Activated CD8-positive, alpha-beta T cell treated with anti-CD3 and anti-CD28 coated beads for 36 hours (primary cell): ENCODE results near the gene AGPAT3. TPM values are rescaled to one million over a fixed set of nuclear protein-coding genes. Genes with fewer than 3 reads are reported as not detected.

ENCODE experiments used
- ATAC-seq: fragments of 200-7000 bp; cut with Tn5 transposase; one replicate; pipeline ENCODE4 v1.10.0; 2021; ENCODE audit warnings: mild to moderate bottlenecking, moderate library complexity
- CTCF ChIA-PET: fragments of 350-600 bp; sonication (Branson Sonifier 250); formaldehyde crosslinking; loops from one replicate; lab custom pipeline; 2021; ENCODE audit warnings: antibody characterized with exemption; lab: Charles Lee
- POLR2A ChIA-PET: fragments of 350-600 bp; sonication (Branson Sonifier 250); formaldehyde crosslinking; loops from one replicate; lab custom pipeline; 2021; ENCODE audit warnings: antibody characterized with exemption; lab: Charles Lee
- DNase-seq: peaks from one replicate; pipeline ENCODE4 v3.0.0-alpha.2; 2020
- H3K27ac Mint-ChIP-seq: one replicate; pipeline ENCODE4 v1.8.0; 2021; ENCODE audit warnings: mild to moderate bottlenecking, mixed read lengths
- H3K27me3 Mint-ChIP-seq: one replicate; pipeline ENCODE4 v1.8.0; 2021; ENCODE audit warnings: mixed read lengths
- H3K36me3 Mint-ChIP-seq: one replicate; pipeline ENCODE4 v1.8.0; 2021; ENCODE audit warnings: low read depth, mixed read lengths
- H3K4me1 Mint-ChIP-seq: one replicate; pipeline ENCODE4 v1.8.0; 2021; ENCODE audit warnings: low read depth, mixed read lengths
- H3K4me3 Mint-ChIP-seq: one replicate; pipeline ENCODE4 v1.8.0; 2021; ENCODE audit warnings: mild to moderate bottlenecking, moderate library complexity, mixed read lengths
- H3K9me3 Mint-ChIP-seq: one replicate; pipeline ENCODE4 v1.8.0; 2021; ENCODE audit warnings: mixed read lengths
- CTCF ChIP-seq: fragments of 200-600 bp; IDR thresholded peaks from one replicate; pipeline ENCODE4 v1.8.0; 2022; ENCODE audit warnings: antibody characterized with exemption, mild to moderate bottlenecking
- intact Hi-C: fragments of 100-400 bp; cut with micrococcal nuclease; formaldehyde crosslinking; loops from one replicate; pipeline ENCODE4 v1.10.0; 2022
- total RNA-seq, 2 experiments: library from RNA; stranded (reverse); gene quantifications; one replicate each; pipeline ENCODE4 v1.2.3, GENCODE V29; 2021

AGPAT3 gene
- total RNA-seq, 2 experiments from 2014 or later: 59.3 to 62.2 TPM

- Mint-ChIP-seq H3K9me3 (peaks cover 4% of the 10 kb centered on the region), H3K36me3 (no peaks in the 10 kb centered on the region), H3K4me1 (peaks cover 2% of the 10 kb centered on the region), H3K27me3 (peaks cover 5% of the 10 kb centered on the region), H3K27ac (no peak overlapping the region), H3K4me3 (no peak overlapping the region)
- ChIA-PET POLR2A (interaction anchor here (1.0 to 1.4 kb wide), 2 partner anchors 40 to 69 kb away, joined by 3 to 4 read pairs; no protein-coding TSS in a partner anchor), CTCF (interaction anchor here (1.1 kb wide), 1 partner anchor 9 kb away, joined by 4 read pairs; no protein-coding TSS in a partner anchor)
- intact Hi-C loops: no loop called here
- no peak for ATAC-seq
- DNase-seq: no peak
- no peak for TF ChIP-seq CTCF
Observed at GRCh38 chr21:43848771-43849170, 16.3 kb upstream of the AGPAT3 start.

GRCh38 chr21:43849532-43850299 is 15.3 kb upstream of the AGPAT3 start:
- Mint-ChIP-seq H3K36me3 (no peaks in the 10 kb centered on the region), H3K4me1 (peaks cover 8% of the 10 kb centered on the region), H3K9me3 (peaks cover 4% of the 10 kb centered on the region), H3K27me3 (peaks cover 5% of the 10 kb centered on the region), H3K4me3 (no peak overlapping the region), H3K27ac (no peak overlapping the region)
- DNase-seq (no peak), ATAC-seq (no peak)
- CTCF ChIA-PET: no interaction called here
- POLR2A ChIA-PET: interaction anchor here (1.4 kb wide), 1 partner anchor 68 kb away, joined by 4 read pairs; no protein-coding TSS in a partner anchor
- intact Hi-C loops: no loop called here
- TF ChIP-seq CTCF: no peak

- H3K27ac Mint-ChIP-seq: no peak overlapping the region
- intact Hi-C loops: no loop called here
- no peaks in the 10 kb centered on the region for H3K36me3 Mint-ChIP-seq
- no peak overlapping the region for H3K4me3 Mint-ChIP-seq
- ChIA-PET CTCF (interaction anchor here (1.3 kb wide), 1 partner anchor 25 kb away, joined by 4 read pairs; no protein-coding TSS in a partner anchor), POLR2A (interaction anchor here (0.9 kb wide), 1 partner anchor 113 kb away, joined by 3 read pairs; no protein-coding TSS in a partner anchor)
- no peak for DNase-seq
- peaks cover 18% of the 10 kb centered on the region for H3K4me1 Mint-ChIP-seq
- no peak for ATAC-seq
- TF ChIP-seq CTCF: no peak
- H3K27me3 Mint-ChIP-seq: peaks cover 5% of the 10 kb centered on the region
- peaks cover 4% of the 10 kb centered on the region for H3K9me3 Mint-ChIP-seq
Observed at GRCh38 chr21:43850728-43851295, 14.2 kb upstream of the AGPAT3 start.

GRCh38 chr21:43851593-43851992 is 13.4 kb upstream of the AGPAT3 start:
- TF ChIP-seq CTCF: no peak
- Mint-ChIP-seq H3K27me3 (peaks cover 5% of the 10 kb centered on the region), H3K36me3 (no peaks in the 10 kb centered on the region), H3K9me3 (peaks cover 4% of the 10 kb centered on the region), H3K4me3 (no peak overlapping the region), H3K4me1 (peaks cover 22% of the 10 kb centered on the region), H3K27ac (no peak overlapping the region)
- POLR2A ChIA-PET: interaction anchor here (0.9 kb wide), 1 partner anchor 112 kb away, joined by 3 read pairs; no protein-coding TSS in a partner anchor
- ATAC-seq (no peak), DNase-seq (no peak)
- CTCF ChIA-PET: interaction anchor here (1.3 to 1.5 kb wide), 2 partner anchors 12 to 25 kb away, joined by 3 to 4 read pairs; no protein-coding TSS in a partner anchor
- intact Hi-C loops: no loop called here
